Neural cell (in vitro differentiated cells): ENCODE measurements around the gene DOP1A. TPM values are rescaled to one million over a fixed set of nuclear protein-coding genes. Genes with fewer than 3 reads are reported as not detected.

Source experiments
- H2AFZ ChIP-seq: fragments of 200-600, 300-800 bp; sonication (generic), shearing (Covaris generic); 2 replicates; pipeline ENCODE4 v1.6.0; 2014; ENCODE audit warnings: low read depth, mild to moderate bottlenecking, antibody characterized with exemption, low read length, moderate library complexity
- H3F3A ChIP-seq: fragments of 200-600 bp; shearing (Covaris generic); 2 replicates; pipeline ENCODE4 v1.6.1; 2016; ENCODE audit warnings: mild to moderate bottlenecking, moderate library complexity, mixed read lengths, antibody characterized with exemption, low read length; ENCODE audit not compliant: insufficient read depth, poor library complexity, severe bottlenecking
- H3K27ac ChIP-seq: fragments of 200-600, 300-800 bp; sonication (generic), shearing (Covaris generic); 2 replicates; pipeline ENCODE4 v1.5.1; 2014; ENCODE audit warnings: mild to moderate bottlenecking, low read length, moderate library complexity
- H3K27me3 ChIP-seq: fragments of 300-800, 200-600 bp; sonication (generic), shearing (Covaris generic); 2 replicates; pipeline ENCODE4 v1.6.0; 2014; ENCODE audit warnings: mild to moderate bottlenecking, low read depth, low read length, moderate library complexity; ENCODE audit not compliant: insufficient read depth
- H3K36me3 ChIP-seq: fragments of 300-800, 200-600 bp; sonication (generic), shearing (Covaris generic); 2 replicates; pipeline ENCODE4 v1.5.1; 2014; ENCODE audit warnings: mild to moderate bottlenecking, antibody characterized with exemption, low read length, moderate library complexity; ENCODE audit not compliant: insufficient read depth
- H3K4me2 ChIP-seq: fragments of 300-800, 200-600 bp; sonication (generic), shearing (Covaris generic); 2 replicates; pipeline ENCODE4 v1.6.0; 2014; ENCODE audit warnings: mild to moderate bottlenecking, low read length
- H3K4me3 ChIP-seq: fragments of 300-800, 200-600 bp; sonication (generic), shearing (Covaris generic); 2 replicates; pipeline ENCODE4 v1.5.1; 2014; ENCODE audit warnings: mild to moderate bottlenecking, low read length, moderate library complexity
- H3K79me2 ChIP-seq: fragments of 200-600 bp; shearing (Covaris generic); replicated peaks from 2 replicates; pipeline ENCODE4 v1.6.0; 2014; ENCODE audit warnings: mild to moderate bottlenecking, low read length, moderate library complexity; ENCODE audit not compliant: insufficient read depth
- H3K9ac ChIP-seq: fragments of 300-800, 200-600 bp; sonication (generic), shearing (Covaris generic); 2 replicates; pipeline ENCODE4 v1.6.1; 2016; ENCODE audit warnings: mild to moderate bottlenecking, low read length, mixed read lengths
- H3K9me2 ChIP-seq: fragments of 200-600 bp; shearing (Covaris generic); 2 replicates; pipeline ENCODE4 v1.6.1; 2016; ENCODE audit warnings: mild to moderate bottlenecking, low read length, mixed read lengths; ENCODE audit not compliant: insufficient read depth
- H3K9me3 ChIP-seq: fragments of 200-600, 300-800 bp; sonication (generic), shearing (Covaris generic); 2 replicates; pipeline ENCODE4 v1.6.1; 2016; ENCODE audit warnings: mild to moderate bottlenecking, mixed run types, low read length, moderate library complexity, mixed read lengths
- H4K20me1 ChIP-seq: fragments of 200-600 bp; shearing (Covaris generic); 2 replicates; pipeline ENCODE4 v1.6.1; 2016; ENCODE audit warnings: mild to moderate bottlenecking, mixed run types; ENCODE audit not compliant: insufficient read depth
- CTCF ChIP-seq: fragments of 450-650 bp; IDR thresholded peaks from 2 replicates; pipeline ENCODE4 v1.5.1; 2014; ENCODE audit warnings: antibody characterized with exemption, mild to moderate bottlenecking, moderate library complexity; ENCODE audit not compliant: poor library complexity, severe bottlenecking
- EP300 ChIP-seq: fragments of 450-650 bp; conservative IDR thresholded peaks from 2 replicates; pipeline ENCODE4 v1.6.1; 2014; ENCODE audit warnings: antibody characterized with exemption, mild to moderate bottlenecking, moderate library complexity; ENCODE audit not compliant: poor library complexity, severe bottlenecking
- EZH2 ChIP-seq: fragments of 200-600, 300-800 bp; shearing (Covaris generic), sonication (generic); IDR thresholded peaks from 2 replicates; pipeline ENCODE4 v1.6.1; 2014; ENCODE audit warnings: antibody characterized with exemption, low read length, borderline replicate concordance, mild to moderate bottlenecking; ENCODE audit not compliant: insufficient read depth, poor library complexity, severe bottlenecking
- MXI1 ChIP-seq: fragments of 450-650 bp; conservative IDR thresholded peaks from 2 replicates; pipeline ENCODE4 v1.6.1; 2014; ENCODE audit warnings: antibody characterized with exemption, mild to moderate bottlenecking; ENCODE audit not compliant: poor library complexity, severe bottlenecking
- POLR2AphosphoS5 ChIP-seq: IDR thresholded peaks from 2 replicates; pipeline ENCODE4 v1.6.1; 2012
- RAD21 ChIP-seq: fragments of 450-650 bp; conservative IDR thresholded peaks from 2 replicates; pipeline ENCODE4 v1.6.1; 2014; ENCODE audit warnings: antibody characterized with exemption, mild to moderate bottlenecking, moderate library complexity
- REST ChIP-seq: IDR thresholded peaks from 2 replicates; pipeline ENCODE4 v1.6.1; 2012; ENCODE audit warnings: borderline replicate concordance
- SMC3 ChIP-seq: fragments of 450-650 bp; conservative IDR thresholded peaks from 2 replicates; pipeline ENCODE4 v1.6.1; 2014; ENCODE audit warnings: antibody characterized with exemption, mild to moderate bottlenecking, moderate library complexity; ENCODE audit not compliant: poor library complexity
- TAF1 ChIP-seq: IDR thresholded peaks from 2 replicates; pipeline ENCODE4 v1.6.1; 2012; ENCODE audit warnings: low read depth
- polyA plus RNA-seq: library from polyadenylated mRNA; depleted of rRNA; stranded (reverse); fragments of >200 nt; gene quantifications from 2 replicates; pipeline ENCODE4 v1.2.3, GENCODE V29; 2014

Gene DOP1A
- polyA plus RNA-seq, 1 donor from 2014 or later = 97.6 TPM

- H3K79me2 ChIP-seq = no peaks in the 10 kb centered on the region
Measured at GRCh38 chr6:83168556-83168955, 101.1 kb downstream of the DOP1A start.

GRCh38 chr6:83169106-83169505 is 101.6 kb downstream of the DOP1A start:
- Histone ChIP-seq H3K4me3 (no peak overlapping the region), H3K4me2 (no peak overlapping the region), H3K79me2 (no peaks in the 10 kb centered on the region), H3K9me2 (no peaks in the 10 kb centered on the region), H2AFZ (no peak overlapping the region), H3K27me3 (no peaks in the 10 kb centered on the region), H3K9ac (no peak overlapping the region), H3F3A (no peaks in the 10 kb centered on the region), H3K27ac (no peak overlapping the region), H4K20me1 (no peaks in the 10 kb centered on the region), H3K9me3 (no peaks in the 10 kb centered on the region), H3K36me3 (peaks cover 7% of the 10 kb centered on the region)
- no peak for TF ChIP-seq MXI1
- no peak for TF ChIP-seq SMC3
- no peak for TF ChIP-seq POLR2AphosphoS5
- TF ChIP-seq RAD21 = no peak
- TF ChIP-seq EP300 = no peak
- no peak for TF ChIP-seq REST
- TF ChIP-seq EZH2 = no peak
- no peak for TF ChIP-seq TAF1

More at GRCh38 chr6:83168556-83168955, 101.1 kb downstream of the DOP1A start:
- H3K36me3 ChIP-seq = peaks cover 7% of the 10 kb centered on the region
- no peaks in the 10 kb centered on the region for H3K9me2 ChIP-seq
- H3K4me2 ChIP-seq = no peak overlapping the region
- H3K27ac ChIP-seq = no peak overlapping the region
- no peak overlapping the region for H3K4me3 ChIP-seq
- no peaks in the 10 kb centered on the region for H3F3A ChIP-seq
- no peak overlapping the region for H3K9ac ChIP-seq
- no peaks in the 10 kb centered on the region for H4K20me1 ChIP-seq
- no peak for TF ChIP-seq MXI1
- TF ChIP-seq POLR2AphosphoS5 = no peak
- no peak for TF ChIP-seq EP300
- no peak for TF ChIP-seq EZH2
- no peak for TF ChIP-seq CTCF
- no peak for TF ChIP-seq RAD21
- TF ChIP-seq TAF1 = no peak
- TF ChIP-seq SMC3 = no peak
- TF ChIP-seq REST = no peak
- no peak overlapping the region for H2AFZ ChIP-seq
- no peaks in the 10 kb centered on the region for H3K9me3 ChIP-seq
- H3K27me3 ChIP-seq = no peaks in the 10 kb centered on the region
